ENCODE measurements around the gene SCAI.
"Not testable (repeated sequence)": the region's sequence is repeated elsewhere in the genome, so short reads cannot be mapped to it uniquely, and the experiment has no call there.

Gene SCAI

DNA sequence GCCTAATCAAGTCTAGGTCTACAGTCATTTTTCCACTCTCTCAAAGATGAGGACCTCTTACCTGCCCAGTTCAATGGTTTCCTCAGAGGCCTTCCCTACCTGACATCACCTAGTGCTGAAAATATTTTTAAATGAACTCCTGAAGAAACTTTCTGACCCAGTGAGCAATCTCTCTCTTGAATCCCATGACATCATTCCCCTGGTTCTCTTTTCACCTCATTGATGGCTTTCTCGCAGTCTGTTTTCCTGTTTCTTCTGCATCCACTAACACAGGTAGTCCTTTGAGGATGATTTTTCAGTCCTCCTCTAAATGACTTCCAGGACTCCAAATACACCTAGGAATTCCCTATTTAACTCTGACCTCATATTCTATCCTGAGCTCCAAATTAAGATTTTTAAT, 40.3 kb downstream of the SCAI start:
- DNase-seq: no peak

GRCh38 chr9:125100822-125101221, 42.5 kb downstream of the SCAI start:
- DNase-seq: no peak

DNA sequence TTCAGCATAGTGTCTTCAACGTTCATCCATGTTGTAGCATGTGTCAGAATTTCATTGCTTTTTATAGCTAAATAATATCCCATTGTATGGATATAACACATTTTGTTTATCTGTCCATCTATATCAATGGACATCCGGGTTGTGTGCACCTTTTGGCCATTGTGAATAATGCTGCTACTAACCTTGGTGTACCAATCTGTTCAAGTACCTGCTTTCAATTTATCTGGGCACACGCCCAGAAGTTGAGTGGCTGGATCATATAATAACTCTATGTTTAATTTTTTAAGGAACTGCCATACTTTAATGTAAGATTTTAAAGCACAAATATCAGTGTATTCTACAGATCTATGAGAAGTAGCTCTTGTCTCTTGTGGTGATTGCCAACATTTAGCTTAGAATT, 43.5 kb downstream of the SCAI start:
- DNase-seq: no peak

DNA sequence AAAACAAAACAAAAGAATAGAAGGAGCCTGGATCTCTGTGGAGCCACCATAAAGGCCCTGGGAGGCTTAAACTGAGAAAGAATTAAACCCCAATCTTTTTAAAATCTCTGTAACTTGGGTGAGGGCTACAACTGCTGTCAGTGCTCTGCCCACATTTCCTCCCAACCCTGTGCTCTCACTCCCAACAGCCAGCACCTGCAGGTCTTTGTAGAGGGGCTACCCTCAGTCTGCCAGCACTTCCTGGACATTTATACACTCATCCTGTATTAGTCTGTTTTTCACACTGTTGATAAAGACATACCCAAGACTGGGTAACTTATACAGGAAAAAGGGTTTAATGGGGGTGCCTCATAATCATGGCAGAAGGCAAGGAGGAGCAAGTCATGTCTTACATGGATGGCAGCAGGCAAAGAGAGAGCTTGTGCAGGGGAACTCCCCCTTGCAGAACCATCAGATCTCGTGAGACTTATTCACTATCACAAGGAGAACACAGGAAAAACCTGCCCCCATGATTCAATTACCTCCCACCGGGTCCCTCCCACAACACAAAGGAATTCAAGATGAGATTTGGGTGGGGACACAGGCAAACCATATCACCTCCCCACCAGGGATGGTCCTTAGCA, 47.4 kb downstream of the SCAI start:
- no peak for DNase-seq

DNA sequence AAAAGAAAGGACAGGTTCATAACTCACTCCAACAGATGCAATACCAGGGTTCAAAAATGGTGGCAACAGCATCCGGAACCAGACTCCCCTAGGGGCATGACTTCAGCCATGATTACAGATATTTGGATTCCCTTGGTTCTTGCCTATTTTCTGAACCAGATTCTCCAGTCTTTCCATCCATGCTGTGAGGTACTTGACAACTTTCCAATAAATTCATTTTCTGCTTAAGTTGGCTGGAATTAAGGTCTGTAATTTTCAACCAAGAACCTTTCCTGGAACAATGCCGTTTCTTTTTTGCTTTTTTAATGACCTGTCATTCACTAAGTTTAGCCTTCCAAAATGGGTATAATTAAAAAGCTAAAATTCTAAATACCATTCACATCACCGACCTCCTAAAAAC, 52.2 kb downstream of the SCAI start:
- no peak for DNase-seq

DNA sequence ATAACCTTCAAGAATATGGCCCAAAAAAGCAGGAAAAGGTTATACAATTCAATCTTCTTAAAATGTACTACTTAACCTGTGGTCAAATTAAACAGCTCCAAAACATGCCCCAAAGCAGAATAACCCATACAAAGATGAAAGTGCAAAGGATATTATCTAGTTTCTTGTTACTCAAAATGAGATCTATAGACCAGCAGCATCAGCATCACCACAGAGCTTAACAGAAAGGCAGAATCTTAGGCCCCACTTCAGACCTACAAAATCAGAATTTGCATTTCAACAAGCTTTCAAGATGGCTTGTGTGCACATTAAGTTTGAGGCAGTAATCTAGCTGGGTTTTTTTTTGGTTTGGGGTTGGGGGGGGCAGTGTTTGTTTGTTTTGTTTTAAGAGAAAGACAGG, 54.0 kb downstream of the SCAI start:
- DNase-seq: no peak

GRCh38 chr9:125088752-125089151, 54.6 kb downstream of the SCAI start:
- DNase-seq: no peak

GRCh38 chr9:125085703-125086477, 57.4 kb downstream of the SCAI start:
- DNase-seq: no peak

DNA sequence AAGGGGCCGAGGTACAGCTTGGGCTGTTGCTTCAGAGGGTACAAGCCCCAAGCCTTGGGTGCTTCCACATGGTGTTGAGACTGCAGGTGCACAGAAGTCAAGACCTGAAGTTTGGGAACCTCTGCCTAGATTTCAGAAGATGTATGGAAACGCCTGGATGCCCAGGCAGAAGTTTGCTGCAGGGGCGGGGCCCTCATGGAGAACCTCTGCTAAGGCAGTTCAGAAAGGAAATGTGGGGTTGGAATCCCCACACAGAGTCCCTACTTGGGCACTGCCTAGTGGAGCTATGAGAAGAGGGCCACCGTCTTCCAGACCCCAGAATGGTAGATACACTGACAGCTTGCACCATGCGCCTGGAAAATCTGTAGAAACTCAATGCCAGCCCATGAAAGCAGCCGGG, 61.1 kb downstream of the SCAI start:
- not testable (repeated sequence) for DNase-seq

DNA sequence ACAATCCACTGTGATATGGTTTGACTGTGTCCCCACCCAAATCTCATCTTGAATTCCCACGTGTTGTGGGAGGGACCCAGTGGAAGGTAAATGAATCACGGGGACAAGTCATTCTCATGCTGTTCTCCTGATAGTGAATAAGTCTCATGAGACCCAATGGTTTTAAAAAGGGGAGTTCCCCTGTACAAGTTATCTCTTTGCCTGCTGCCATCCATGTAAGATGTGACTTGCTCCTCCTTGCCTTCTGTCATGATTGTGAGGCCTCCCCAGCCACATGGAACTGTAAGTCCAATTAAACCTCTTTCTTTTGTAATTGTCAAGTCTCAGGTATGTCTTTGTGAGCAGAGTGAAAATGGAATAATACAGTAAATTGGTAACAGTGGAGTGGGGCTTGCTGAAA, 62.5 kb downstream of the SCAI start:
- not testable (repeated sequence) for DNase-seq

DNA sequence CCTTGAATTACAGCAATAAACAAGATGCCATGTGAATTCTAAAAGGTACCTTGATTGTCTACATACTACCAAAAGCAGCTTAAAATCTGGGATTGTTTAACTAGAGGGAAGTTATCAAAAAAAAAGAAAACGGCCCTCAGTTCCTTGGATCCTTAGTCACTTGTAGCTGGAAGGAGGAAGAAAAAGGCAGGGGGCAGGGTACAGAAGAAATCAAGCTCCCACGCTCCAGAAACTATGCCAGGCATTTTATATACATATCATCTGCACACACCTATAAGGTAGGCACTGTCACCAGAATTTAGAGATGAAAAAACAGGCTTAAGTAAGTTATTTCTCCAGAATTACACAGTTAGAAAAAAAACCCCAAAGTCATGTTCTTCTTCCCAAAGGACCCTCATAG, 63.4 kb downstream of the SCAI start:
- DNase-seq: no peak

- DNase-seq: no peak
Observed at GRCh38 chr9:125075997-125076396, 67.3 kb downstream of the SCAI start.

- DNase-seq: no peak
Observed at GRCh38 chr9:125074976-125075375, 68.4 kb downstream of the SCAI start.

- no peak for DNase-seq
Observed at GRCh38 chr9:125066839-125067619, 76.3 kb downstream of the SCAI start.

GRCh38 chr9:125061391-125061790, 81.9 kb downstream of the SCAI start:
- no peak for DNase-seq

DNA sequence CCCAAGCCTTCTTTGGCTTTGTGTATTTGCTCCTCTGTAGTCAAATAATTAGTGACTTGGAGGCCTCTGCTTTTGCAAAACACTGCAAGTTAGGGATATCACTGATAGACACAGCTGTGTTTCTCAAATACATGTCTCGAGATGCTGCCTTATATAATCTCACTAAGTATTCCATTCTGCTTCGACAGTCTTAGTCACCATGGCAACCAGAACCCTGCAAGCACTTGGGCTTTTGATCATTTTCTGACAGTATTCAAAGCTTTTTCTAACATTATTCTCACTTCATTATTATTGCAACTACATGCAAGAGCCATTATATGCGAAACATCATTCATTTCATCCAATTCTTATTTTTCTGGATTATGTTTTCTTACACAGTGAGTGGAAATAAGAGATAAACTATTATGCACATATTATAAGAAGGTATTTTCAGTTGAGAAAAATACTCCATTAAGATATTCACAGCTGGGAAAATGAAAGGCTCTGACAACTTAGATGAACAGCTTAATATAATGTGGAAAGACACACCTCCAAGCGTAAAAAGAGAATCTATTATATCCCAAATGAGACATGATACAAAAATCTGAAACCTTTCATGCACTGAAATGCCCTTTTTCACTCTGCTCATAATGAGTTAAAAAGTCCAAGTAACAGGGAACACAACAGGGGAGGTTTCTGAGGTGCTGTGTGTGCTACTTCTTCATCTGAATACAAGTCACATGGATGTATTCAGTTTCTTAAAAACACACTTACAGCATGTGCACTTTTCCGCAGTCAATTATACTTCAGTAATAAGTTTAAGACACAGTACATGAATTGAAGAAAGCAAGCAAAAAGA, 93.9 kb downstream of the SCAI start:
- peak in 1 of 2 donors; percentile 47 for DNase-seq

- DNase-seq: no peak
Observed at GRCh38 chr9:125043631-125044030, 99.7 kb downstream of the SCAI start.

DNA sequence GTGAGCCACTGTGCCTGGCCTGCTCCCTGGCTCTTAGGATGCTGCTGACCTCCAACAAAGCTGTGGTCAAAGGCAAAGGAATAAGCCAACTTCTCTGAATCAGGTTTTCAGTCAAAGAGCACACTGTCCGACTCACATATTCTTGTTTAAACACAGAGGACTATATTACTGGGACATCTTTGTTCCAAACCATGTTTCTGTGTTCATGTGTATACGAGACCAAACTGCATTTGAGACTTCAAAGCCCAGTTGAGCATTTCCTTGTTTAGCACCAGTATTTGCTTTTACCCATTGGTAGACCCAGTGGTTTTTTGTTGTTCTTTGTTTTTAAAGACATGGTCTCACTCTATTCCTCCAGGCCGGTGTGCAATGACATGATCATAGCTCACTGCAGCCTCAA, 100.2 kb downstream of the SCAI start:
- no peak for DNase-seq

DNA sequence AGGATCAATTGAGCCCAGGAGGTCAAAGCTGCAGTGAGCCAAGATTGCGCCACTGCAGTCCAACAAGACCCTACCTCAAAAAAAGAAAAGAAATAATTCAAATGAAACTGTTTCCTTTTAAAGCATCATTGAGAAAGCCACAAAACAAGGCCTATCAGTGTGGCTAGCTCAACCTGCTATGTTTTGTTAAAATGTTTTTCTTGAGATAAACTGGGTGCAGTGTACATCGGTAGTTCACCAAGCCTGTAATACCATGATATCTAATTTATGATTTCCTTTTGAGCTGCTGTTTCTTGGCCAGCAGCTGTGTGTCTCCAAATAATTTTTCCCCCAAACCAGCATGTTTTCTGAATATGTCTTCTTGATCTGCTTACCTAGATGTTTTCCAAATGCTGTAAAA, 105.2 kb downstream of the SCAI start:
- no peak for DNase-seq

GRCh38 chr9:125028041-125028440, 115.3 kb downstream of the SCAI start:
- no peak for DNase-seq

DNA sequence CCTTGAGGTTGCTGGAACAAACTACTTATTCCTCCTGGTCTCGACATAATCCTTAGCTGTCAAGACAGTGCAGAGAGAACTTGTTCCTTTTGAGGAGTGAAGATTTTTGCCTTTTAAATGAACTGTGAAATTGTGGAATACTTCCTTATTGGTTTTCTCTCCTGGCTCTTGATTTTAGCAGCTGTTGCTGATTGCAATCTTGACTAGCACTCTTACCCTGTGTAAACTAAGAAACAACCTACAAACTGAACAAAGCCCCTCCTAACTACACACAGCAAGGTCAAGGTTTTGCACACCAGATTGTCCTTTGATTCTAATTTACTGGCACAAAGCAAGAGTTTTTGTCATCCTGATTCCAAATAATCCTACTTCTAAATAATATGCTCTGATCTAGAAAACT, 118.4 kb downstream of the SCAI start:
- DNase-seq: no peak

DNA sequence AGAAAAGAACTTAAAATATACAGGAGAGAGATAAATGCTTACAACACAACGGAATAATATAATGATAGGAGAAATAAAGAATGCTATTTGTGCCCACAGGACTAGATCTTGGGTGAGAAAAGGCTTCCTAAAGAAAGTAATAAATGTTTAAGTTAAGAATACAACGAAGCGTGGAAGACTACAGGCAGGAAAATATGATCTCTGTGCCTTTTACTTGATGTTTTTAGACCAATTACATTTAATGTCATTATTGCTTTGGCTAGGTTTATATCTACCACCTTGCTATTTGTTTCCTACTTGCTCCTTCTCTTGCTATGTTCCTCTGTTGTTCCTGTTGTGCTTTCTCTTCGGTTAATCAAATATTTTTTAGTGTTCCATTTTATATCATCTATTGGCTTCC, 122.3 kb downstream of the SCAI start:
- no peak for DNase-seq

GRCh38 chr9:125015655-125016054, 127.7 kb downstream of the SCAI start:
- not testable (repeated sequence) for DNase-seq
